Activated naive CD8-positive, alpha-beta T cell treated with anti-CD3 and anti-CD28 coated beads, Interleukin-2, amount 10 ng/mL, durations not matched to agents 7 days and 5 days (primary cell): ENCODE results near the gene KCTD16. TPM values are rescaled to one million over a fixed set of nuclear protein-coding genes. Genes with fewer than 3 reads are reported as not detected.

ENCODE experiments used
- ATAC-seq: fragments of 150-1000 bp; cut with Tn5 transposase; one replicate; pipeline ENCODE4 v1.10.0; 2021; ENCODE audit warnings: low read depth, moderate library complexity
- POLR2A ChIA-PET: fragments of 350-600 bp; sonication (Branson Sonifier 250); formaldehyde crosslinking; loops from one replicate; lab custom pipeline; 2021; ENCODE audit warnings: antibody characterized with exemption; lab: Charles Lee
- DNase-seq: peaks from one replicate; pipeline ENCODE4 v3.0.0; 2021
- H3K27ac Mint-ChIP-seq: one replicate; pipeline ENCODE4 v1.8.0; 2022; ENCODE audit warnings: mild to moderate bottlenecking, mixed read lengths
- H3K27me3 Mint-ChIP-seq: one replicate; pipeline ENCODE4 v1.8.0; 2022; ENCODE audit warnings: mild to moderate bottlenecking, moderate library complexity, mixed read lengths
- H3K36me3 Mint-ChIP-seq: one replicate; pipeline ENCODE4 v1.8.0; 2021; ENCODE audit warnings: mild to moderate bottlenecking, mixed read lengths
- H3K4me1 Mint-ChIP-seq: one replicate; pipeline ENCODE4 v1.8.0; 2021; ENCODE audit warnings: mixed read lengths
- H3K4me3 Mint-ChIP-seq: one replicate; pipeline ENCODE4 v1.8.0; 2022; ENCODE audit warnings: mild to moderate bottlenecking, moderate library complexity, mixed read lengths
- H3K9me3 Mint-ChIP-seq: one replicate; pipeline ENCODE4 v1.8.0; 2021; ENCODE audit warnings: mixed read lengths
- total RNA-seq, 2 experiments: library from RNA; stranded (reverse); gene quantifications; one replicate each; pipeline ENCODE4 v1.2.3, GENCODE V29; 2021

KCTD16 gene
- total RNA-seq, 2 experiments from 2014 or later = 0.17 to 0.22 TPM

- ATAC-seq (no peak), DNase-seq (no peak)
- Mint-ChIP-seq H3K4me1 (no peaks in the 10 kb centered on the region), H3K27ac (no peak overlapping the region), H3K36me3 (no peaks in the 10 kb centered on the region), H3K27me3 (peaks cover 3% of the 10 kb centered on the region), H3K4me3 (no peak overlapping the region), H3K9me3 (no peaks in the 10 kb centered on the region)
- POLR2A ChIA-PET = no interaction called here
These were observed 233.2 kb downstream of the KCTD16 start for GRCh38 chr5:144403817-144404420.

GRCh38 chr5:144404672-144405071, 234.0 kb downstream of the KCTD16 start:
- H3K4me3 Mint-ChIP-seq = no peak overlapping the region
- H3K9me3 Mint-ChIP-seq = no peaks in the 10 kb centered on the region
- H3K36me3 Mint-ChIP-seq = no peaks in the 10 kb centered on the region
- peaks cover 3% of the 10 kb centered on the region for H3K27me3 Mint-ChIP-seq
- H3K4me1 Mint-ChIP-seq = no peaks in the 10 kb centered on the region
- POLR2A ChIA-PET = no interaction called here
- no peak for ATAC-seq
- no peak for DNase-seq
- no peak overlapping the region for H3K27ac Mint-ChIP-seq

GRCh38 chr5:144405991-144406390, 235.3 kb downstream of the KCTD16 start:
- Mint-ChIP-seq H3K4me1 (no peaks in the 10 kb centered on the region), H3K36me3 (no peaks in the 10 kb centered on the region), H3K4me3 (no peak overlapping the region), H3K27me3 (peaks cover 3% of the 10 kb centered on the region), H3K9me3 (peaks cover 1% of the 10 kb centered on the region), H3K27ac (no peak overlapping the region)
- POLR2A ChIA-PET = no interaction called here
- DNase-seq = no peak
- no peak for ATAC-seq

- no peaks in the 10 kb centered on the region for H3K36me3 Mint-ChIP-seq
- DNase-seq (no peak), ATAC-seq (no peak)
- H3K27me3 Mint-ChIP-seq = peaks cover 3% of the 10 kb centered on the region
- POLR2A ChIA-PET = no interaction called here
- no peak overlapping the region for H3K27ac Mint-ChIP-seq
- H3K9me3 Mint-ChIP-seq = peaks cover 1% of the 10 kb centered on the region
- H3K4me3 Mint-ChIP-seq = no peak overlapping the region
- H3K4me1 Mint-ChIP-seq = no peaks in the 10 kb centered on the region
These were observed 235.8 kb downstream of the KCTD16 start for GRCh38 chr5:144406442-144406841.

GRCh38 chr5:144414202-144415029, 243.7 kb downstream of the KCTD16 start:
- Mint-ChIP-seq H3K9me3 (peaks cover 6% of the 10 kb centered on the region), H3K4me3 (no peak overlapping the region), H3K36me3 (no peaks in the 10 kb centered on the region), H3K27me3 (no peaks in the 10 kb centered on the region), H3K27ac (no peak overlapping the region), H3K4me1 (no peaks in the 10 kb centered on the region)
- POLR2A ChIA-PET = no interaction called here
- ATAC-seq (no peak), DNase-seq (no peak)

GRCh38 chr5:144416196-144416595, 245.5 kb downstream of the KCTD16 start:
- no peaks in the 10 kb centered on the region for H3K4me1 Mint-ChIP-seq
- H3K36me3 Mint-ChIP-seq = no peaks in the 10 kb centered on the region
- H3K27ac Mint-ChIP-seq = no peak overlapping the region
- no peaks in the 10 kb centered on the region for H3K27me3 Mint-ChIP-seq
- POLR2A ChIA-PET = no interaction called here
- H3K4me3 Mint-ChIP-seq = no peak overlapping the region
- ATAC-seq (no peak), DNase-seq (no peak)
- H3K9me3 Mint-ChIP-seq = peaks cover 4% of the 10 kb centered on the region

GRCh38 chr5:144418719-144419118, 248.0 kb downstream of the KCTD16 start:
- no peak overlapping the region for H3K4me3 Mint-ChIP-seq
- ATAC-seq (no peak), DNase-seq (no peak)
- no peaks in the 10 kb centered on the region for H3K27me3 Mint-ChIP-seq
- H3K9me3 Mint-ChIP-seq = peaks cover 4% of the 10 kb centered on the region
- no peak overlapping the region for H3K27ac Mint-ChIP-seq
- H3K4me1 Mint-ChIP-seq = no peaks in the 10 kb centered on the region
- POLR2A ChIA-PET = no interaction called here
- no peaks in the 10 kb centered on the region for H3K36me3 Mint-ChIP-seq

GRCh38 chr5:144421411-144421810, 250.7 kb downstream of the KCTD16 start:
- peaks cover 5% of the 10 kb centered on the region for H3K9me3 Mint-ChIP-seq
- H3K4me3 Mint-ChIP-seq = no peak overlapping the region
- ATAC-seq (no peak), DNase-seq (no peak)
- POLR2A ChIA-PET = no interaction called here
- H3K27me3 Mint-ChIP-seq = no peaks in the 10 kb centered on the region
- no peak overlapping the region for H3K27ac Mint-ChIP-seq
- no peaks in the 10 kb centered on the region for H3K4me1 Mint-ChIP-seq
- H3K36me3 Mint-ChIP-seq = no peaks in the 10 kb centered on the region

GRCh38 chr5:144422018-144422727, 251.5 kb downstream of the KCTD16 start:
- DNase-seq (no peak), ATAC-seq (no peak)
- Mint-ChIP-seq H3K9me3 (peaks cover 3% of the 10 kb centered on the region), H3K27ac (no peak overlapping the region), H3K4me1 (no peaks in the 10 kb centered on the region), H3K4me3 (no peak overlapping the region), H3K36me3 (no peaks in the 10 kb centered on the region), H3K27me3 (no peaks in the 10 kb centered on the region)
- POLR2A ChIA-PET = no interaction called here

- H3K4me3 Mint-ChIP-seq = no peak overlapping the region
- no peaks in the 10 kb centered on the region for H3K36me3 Mint-ChIP-seq
- ATAC-seq (no peak), DNase-seq (no peak)
- POLR2A ChIA-PET = no interaction called here
- H3K9me3 Mint-ChIP-seq = peaks cover 4% of the 10 kb centered on the region
- H3K27me3 Mint-ChIP-seq = no peaks in the 10 kb centered on the region
- H3K27ac Mint-ChIP-seq = no peak overlapping the region
- H3K4me1 Mint-ChIP-seq = no peaks in the 10 kb centered on the region
These were observed 257.2 kb downstream of the KCTD16 start for GRCh38 chr5:144427866-144428265.

GRCh38 chr5:144428326-144428725, 257.7 kb downstream of the KCTD16 start:
- no peak overlapping the region for H3K27ac Mint-ChIP-seq
- H3K27me3 Mint-ChIP-seq = no peaks in the 10 kb centered on the region
- POLR2A ChIA-PET = no interaction called here
- ATAC-seq = no peak
- H3K36me3 Mint-ChIP-seq = no peaks in the 10 kb centered on the region
- no peaks in the 10 kb centered on the region for H3K4me1 Mint-ChIP-seq
- H3K9me3 Mint-ChIP-seq = peaks cover 4% of the 10 kb centered on the region
- H3K4me3 Mint-ChIP-seq = no peak overlapping the region
- DNase-seq = no peak

GRCh38 chr5:144429405-144429804, 258.7 kb downstream of the KCTD16 start:
- H3K4me3 Mint-ChIP-seq = no peak overlapping the region
- H3K4me1 Mint-ChIP-seq = no peaks in the 10 kb centered on the region
- H3K9me3 Mint-ChIP-seq = peaks cover 4% of the 10 kb centered on the region
- H3K27me3 Mint-ChIP-seq = no peaks in the 10 kb centered on the region
- DNase-seq (no peak), ATAC-seq (no peak)
- H3K27ac Mint-ChIP-seq = no peak overlapping the region
- H3K36me3 Mint-ChIP-seq = no peaks in the 10 kb centered on the region
- POLR2A ChIA-PET = no interaction called here

GRCh38 chr5:144429905-144430304, 259.2 kb downstream of the KCTD16 start:
- Mint-ChIP-seq H3K27me3 (no peaks in the 10 kb centered on the region), H3K4me1 (no peaks in the 10 kb centered on the region), H3K27ac (no peak overlapping the region), H3K9me3 (peaks cover 6% of the 10 kb centered on the region), H3K36me3 (no peaks in the 10 kb centered on the region), H3K4me3 (no peak overlapping the region)
- no peak for DNase-seq
- no peak for ATAC-seq
- POLR2A ChIA-PET = no interaction called here
